ENCODE data around the gene FBXO41.
"Not testable (repeated sequence)": the region's sequence is repeated elsewhere in the genome, so short reads cannot be mapped to it uniquely, and the experiment has no call there.

Gene FBXO41

DNA sequence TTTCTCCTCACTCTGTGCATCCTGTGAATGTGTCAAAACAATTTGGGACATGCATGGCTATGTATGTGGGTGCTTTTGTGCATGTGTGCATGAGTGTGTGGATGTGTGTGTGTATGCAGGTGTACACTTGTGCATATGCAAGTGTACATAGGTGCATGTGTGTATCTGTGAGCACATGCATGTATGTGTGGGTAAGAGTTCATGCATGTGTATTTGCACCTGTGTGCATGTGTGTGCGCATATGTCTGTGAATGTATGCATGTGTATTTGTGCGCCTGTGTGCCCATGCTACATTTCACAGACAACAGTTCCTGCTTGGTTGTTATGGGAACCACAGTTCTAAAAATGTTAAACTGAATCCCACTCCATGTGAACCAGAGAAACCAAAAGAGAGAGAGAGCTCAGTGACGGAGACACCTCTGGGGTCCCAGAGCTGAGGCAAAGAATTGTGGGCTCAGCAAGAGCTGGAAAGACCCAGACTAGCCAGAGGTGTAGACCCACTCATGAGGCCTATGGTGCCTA, 1.9 kb upstream of the FBXO41 start:
- DNase-seq = no peak

DNA sequence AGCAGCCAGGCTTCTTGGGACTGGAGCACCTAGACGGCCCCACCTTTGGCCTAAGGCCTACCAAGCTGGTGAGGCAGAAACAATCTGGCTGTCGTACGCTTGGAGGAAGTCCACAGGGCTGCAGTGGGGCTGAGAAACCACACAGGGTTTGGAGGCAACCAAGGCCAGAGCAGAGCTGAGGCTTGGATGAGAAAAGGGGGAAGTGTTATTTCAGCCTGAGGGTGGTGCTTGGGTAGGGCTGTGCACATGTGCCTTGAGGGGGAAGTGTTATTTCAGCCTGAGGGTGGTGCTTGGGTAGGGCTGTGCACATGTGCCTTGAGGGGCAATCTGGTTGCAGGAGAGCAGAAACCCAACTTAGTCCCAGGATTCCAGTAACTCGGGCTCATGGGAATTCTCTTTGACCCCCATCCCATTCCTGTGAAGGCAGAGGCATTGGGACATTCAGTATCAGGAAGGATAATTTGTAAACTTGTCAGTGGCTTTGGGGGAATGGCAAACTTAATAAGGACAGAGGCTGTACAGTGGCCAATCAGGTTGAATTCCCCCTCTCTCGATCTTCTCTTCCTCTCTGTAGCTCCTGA, 971 bp upstream of the FBXO41 start:
- no peak for DNase-seq

DNA sequence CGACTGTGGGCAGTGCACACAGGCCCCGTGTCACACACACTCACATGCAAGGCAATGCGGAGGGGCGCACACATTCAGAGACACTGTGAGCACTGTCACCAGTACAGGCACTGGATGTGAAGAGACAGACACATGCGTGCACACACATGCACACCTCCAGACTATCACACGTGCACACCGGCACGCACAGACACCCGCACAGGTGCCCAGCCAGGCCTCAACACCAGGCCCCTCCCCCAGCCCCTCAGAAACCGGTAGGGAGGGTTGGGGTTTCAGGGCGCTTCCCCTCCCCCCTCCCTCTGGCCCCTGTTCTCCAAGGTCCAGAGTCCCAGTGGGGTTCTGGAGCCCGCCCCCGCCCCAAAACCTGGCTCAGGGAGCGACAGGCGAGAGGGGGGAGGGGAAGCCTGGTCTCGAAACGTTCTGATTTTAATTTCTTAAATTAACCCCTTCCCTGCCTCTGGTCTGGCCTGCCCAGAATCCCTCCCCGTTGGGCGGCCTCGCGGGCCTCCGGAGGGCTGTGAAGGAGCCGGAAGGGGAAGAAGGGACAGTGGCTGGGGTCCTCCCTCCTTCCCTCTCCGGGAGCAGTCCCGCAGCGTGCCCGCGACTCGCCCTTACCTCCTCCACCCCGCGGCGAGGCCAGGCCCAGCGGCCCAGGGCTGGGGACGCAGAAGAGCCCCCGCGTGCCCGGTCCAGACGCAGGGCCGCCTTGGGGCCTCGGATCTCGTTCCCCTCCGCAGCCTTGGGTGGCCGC, 558 bp downstream of the FBXO41 start:
- DNase-seq = no peak

DNA sequence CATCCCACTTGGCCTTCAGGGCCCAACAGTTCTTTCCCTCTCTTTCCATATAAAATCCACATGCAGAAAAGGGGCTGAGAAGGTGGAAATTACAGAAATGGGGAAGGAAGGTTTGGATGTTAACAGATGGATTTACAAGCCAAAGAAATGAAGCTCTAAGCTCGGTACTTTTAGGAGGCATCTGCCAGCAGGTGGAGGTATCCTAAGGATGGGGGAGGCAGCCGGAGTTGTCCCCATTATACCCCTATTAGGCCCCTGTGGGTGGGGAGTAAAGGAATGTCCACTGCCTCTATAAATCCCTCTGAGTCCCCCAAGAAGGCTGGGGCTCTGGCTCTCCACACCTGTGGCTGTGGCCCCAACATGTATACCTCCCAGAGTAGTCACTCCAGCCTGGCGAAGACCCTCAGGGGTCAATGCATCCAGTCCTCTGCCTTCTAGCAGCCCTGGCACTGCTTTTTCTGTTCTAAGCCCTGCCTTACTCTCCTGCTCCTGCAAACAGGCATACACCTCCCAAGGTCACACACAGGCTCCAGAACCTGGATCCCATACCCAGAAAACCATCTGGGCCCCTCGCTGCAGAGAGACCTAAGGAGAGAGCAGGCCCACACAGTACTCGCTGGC, 1.2 kb downstream of the FBXO41 start:
- DNase-seq = no peak

DNA sequence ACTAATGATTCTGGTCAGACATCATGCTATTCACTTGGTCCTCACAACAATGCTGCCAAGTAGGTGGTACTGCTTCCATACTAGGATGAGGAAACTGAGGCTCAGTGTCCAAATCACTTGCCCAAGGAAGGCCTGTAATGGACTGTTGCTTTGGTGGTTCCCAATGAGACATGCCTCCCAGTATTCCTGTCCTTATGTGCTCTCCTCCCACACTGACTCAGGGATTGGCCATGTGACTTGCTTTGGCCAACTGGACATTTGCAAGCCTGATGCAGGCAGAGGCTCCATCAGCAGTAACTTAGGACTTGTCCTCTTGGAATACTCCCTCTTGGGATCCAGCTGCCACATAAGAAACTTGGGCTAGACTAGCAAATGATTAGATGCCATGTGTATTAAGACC, 3.0 kb downstream of the FBXO41 start:
- no peak for DNase-seq

DNA sequence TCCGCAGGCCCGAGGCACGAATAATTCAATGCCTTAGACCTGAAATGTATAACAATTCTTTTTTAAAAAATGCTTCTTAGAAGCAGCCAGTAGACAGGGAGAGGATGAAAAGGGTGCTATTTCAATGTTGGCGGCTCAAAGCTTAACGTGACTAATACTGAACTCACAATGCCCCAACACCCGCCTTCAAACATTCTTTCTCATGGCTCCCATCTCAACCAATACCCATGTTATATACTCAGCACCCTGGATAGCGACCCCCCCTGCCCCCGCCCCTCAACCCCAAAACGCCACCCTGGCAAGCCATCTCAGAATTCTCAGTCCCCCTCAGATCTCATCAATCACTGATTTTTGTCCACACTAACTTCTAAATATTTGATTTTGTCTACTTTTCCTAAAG, 4.4 kb downstream of the FBXO41 start:
- no peak for DNase-seq

DNA sequence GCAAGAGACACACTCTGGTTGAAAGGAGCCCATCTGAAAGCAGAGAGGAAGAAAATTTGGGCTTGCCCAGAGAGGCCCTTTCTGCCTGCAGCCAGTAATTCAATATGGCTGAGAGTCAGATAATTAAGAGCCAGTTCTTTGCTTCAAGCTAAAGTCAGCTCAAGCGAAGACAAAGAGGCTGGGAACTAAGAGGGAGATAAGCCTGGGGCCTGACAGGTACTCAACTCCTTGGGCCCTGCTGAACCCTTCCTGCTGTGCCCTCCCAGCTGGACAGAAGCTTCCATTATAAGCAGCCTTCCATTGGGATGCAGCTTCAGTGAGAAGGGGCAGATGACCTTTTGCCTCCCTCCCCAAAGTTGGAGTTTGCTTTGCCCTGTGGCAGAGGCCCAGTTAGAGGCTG, 12.0 kb downstream of the FBXO41 start:
- no peak for DNase-seq

DNA sequence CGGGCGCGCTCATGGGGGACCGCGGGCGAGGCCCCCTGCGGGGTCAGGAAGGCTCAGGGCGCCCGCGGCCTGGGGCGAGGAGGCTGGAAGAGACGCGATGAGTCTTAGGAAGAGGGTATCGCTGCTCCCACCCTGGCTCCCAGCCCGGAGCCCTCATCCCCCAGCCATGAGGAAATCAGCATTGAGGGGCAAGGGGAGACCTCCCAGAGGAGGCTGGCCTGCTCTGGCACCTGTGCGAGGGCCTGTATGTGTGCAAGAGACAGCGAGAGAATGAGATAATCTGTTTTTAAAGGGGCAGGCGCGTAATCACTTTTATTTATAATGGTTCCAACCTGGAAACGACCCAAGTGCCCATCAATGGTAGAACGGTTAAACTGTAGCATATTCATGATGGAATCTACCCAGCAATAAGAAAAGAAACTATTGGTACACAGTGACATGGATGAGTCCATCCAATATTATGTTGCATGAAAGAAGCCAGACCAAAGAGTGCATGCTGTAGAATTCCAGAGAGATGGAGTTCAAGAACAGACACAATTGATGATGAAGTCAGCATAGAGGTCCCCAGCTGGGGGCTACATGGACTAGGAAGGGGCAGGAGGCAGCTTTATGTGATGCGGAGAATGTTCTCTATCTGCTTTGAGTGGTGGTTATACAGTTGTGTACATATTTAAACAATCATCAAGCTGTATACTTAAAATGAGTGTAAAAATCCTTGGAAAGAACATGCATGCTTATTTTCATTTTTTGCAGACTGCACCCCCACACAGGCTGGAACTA, 14.4 kb downstream of the FBXO41 start:
- peak; percentile 30 for DNase-seq

DNA sequence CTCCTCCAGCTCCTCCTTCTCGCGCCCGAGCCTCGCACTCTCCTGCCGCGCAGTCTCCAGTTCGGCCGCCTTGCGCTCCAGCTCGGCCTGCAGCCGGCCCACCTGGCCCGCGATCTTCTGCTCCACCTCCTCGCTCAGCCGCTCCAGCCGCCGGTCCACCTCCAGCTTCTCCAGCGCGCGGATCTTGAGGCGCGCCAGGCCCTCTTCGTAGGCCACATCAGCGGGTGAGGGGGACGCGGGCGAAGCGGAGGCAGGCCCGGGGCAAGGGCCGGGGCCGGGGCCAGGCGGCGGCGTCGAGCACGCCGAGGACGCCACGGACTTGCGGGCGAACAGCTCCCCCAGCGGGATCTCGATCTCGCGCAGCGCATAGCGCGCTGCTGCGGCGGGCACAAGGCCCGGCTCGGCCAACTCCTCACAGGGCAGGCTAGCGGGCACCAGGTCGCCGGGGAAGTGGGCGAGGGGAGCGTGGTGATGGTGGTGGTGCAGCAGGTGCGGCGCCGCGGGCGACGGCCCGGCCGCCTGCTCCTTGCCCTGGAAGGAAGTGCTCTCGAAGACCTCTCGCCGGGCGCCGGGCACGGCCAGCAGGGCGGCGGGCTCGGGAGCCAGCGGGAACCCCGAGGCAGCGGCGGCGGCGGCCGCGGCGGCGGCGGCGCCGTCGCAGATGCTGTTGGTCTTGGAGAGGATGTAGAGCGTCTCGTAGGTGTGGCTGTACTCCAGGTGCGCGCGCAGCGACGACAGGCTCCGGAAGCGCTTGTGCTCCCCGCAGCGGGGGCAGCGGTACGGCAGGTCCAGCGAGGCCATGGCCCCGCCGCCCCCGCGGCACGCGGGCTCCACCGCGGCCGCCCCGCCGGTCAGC, 15.2 kb downstream of the FBXO41 start:
- peak; percentile 85 for DNase-seq

DNA sequence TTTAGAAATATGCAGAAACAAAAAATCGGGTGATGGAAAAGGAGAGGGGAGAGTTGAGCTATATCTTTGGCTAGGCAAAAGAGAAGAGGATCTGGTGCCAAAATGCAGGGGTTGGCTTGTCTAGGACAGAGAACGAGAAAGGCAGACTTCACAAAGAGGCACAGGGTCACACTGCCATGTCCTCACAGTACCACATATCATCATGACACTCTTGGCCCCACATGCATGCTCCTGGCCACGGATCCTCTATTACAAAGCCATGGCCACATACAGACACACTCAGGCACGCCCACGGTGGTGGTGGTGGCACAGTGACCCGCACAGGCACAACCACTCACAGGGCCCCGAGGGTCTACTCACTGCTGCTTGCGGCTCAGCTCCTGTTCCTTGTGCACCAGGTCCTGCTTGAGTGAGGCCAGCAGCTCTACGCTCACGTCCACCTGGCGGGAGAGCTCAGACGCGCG, 15.9 kb downstream of the FBXO41 start:
- DNase-seq = no peak

DNA sequence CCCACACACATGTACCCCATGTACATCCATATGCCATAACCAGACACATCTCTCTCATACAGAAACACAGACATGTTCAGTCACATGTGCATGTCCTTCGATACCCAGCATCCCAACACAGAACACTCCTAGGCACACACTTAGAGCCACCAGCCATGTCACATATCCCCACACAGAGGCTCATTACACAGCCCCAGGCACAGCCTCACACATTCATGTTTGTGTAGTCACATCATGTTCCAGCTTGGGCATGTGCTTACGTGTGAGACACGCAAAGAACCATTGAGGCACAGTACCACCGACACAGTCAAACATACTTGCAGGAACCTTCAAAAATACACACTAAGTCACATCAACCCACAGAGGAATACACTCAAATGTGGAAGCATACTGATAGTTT, 17.3 kb downstream of the FBXO41 start:
- DNase-seq = no peak

DNA sequence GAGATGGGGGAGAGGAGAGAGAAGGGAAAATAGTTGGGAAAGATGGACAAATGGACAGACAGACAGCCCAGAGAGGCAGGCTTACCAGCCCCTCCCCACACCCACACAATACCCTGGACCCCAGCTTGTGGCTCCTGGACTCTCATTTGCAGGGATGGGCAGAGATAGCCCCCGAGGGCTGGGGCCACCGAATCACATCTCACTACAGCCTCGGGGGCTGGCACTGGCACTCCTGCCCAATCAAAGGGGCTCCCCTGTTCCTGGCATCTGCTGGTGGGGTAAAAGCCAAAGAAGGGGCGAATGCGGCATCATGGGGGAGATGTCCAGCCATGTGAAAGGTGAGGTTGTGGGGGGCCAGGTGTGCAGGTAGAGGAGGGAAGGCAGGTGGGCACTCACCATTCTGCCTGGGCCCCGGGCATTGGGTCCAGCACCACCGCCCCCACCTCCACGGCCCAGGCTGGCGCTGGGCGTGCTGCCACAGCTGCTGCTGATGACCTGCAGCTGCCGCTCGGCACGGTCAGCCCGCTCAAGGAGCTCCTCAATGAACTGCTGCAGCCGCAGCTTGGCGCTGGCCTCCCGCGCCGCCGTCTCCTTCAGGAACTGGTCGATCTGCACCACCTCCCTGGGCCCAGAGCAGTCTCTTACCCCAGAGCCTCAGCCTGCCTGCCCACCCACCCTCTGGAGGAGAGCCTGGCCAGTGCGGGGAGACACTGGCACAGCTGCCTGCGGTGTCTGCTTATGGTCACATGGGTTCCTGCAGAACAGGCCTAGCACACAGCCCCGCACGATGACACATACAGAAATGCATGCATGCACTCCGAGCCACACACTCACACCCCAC, 18.0 kb downstream of the FBXO41 start:
- no peak for DNase-seq

DNA sequence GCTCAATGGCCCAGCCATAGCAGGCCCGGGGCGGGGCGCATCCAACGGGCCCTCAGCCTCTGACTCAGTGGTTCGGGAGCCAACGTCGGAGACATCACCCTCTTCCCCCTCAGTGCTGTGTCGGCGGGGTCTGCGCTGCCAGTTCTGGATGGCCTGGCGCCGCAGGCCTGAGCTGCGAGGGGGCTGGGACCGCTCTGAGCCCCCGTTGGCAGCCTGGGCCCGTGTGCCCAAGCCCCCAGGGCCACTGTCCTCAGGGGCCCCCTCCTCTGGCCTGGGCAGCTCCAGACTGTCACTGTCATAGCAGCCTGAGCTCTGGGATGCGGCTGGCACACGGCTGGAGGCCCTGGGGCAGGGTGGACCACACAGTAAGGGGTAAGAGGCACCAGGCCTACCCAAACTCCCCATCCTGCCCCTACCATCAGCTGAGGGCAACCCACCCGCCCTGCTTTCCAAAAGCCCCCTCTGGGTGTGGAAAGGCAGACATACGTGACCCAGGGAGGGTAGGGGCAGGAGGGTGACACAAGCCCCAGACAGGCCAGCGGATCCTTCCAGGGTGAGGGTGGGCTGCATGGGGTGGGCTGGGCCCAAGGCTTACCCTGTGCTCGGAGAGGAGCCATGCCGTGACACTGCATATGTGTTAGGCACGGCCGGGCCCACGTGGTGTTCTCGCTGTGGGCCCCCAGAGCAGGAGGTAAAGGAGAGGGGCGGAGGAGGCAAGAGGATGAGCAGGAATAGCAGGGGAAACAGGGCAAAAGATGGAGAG, 18.8 kb downstream of the FBXO41 start:
- DNase-seq = no peak

DNA sequence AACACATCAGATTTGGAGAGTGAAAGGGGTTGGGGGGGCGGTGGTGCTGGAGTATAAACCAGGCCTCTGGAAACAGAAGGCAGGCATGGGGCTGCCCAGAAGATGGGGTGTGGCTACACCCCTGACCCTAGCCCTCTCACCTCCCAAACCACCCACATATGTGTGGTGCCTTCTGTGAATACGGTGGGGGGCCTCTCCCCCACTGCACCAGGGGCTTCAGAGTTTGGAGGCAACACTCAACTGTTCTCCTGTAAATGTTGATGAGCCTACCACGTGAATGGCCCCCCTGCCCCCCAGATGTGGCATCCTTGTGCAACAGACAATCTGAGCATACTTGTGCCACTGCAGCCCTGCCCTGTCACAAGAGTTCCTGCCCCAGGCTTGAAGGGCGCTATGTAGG, 19.5 kb downstream of the FBXO41 start:
- DNase-seq = no peak

DNA sequence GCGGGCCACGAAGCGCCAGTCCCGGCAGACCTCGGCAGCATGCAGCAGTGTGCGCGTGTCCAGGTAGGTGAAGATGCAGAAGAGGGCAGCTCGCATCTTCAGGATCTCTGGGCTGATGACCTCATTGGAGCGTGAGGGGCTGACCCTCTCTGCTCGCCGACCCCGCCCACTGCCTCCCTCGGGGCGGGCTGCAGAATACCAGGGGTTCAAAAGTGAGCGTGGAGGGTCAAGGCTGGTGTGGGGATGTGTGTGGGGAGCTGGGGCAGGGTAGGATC, 20.0 kb downstream of the FBXO41 start:
- no peak for DNase-seq

DNA sequence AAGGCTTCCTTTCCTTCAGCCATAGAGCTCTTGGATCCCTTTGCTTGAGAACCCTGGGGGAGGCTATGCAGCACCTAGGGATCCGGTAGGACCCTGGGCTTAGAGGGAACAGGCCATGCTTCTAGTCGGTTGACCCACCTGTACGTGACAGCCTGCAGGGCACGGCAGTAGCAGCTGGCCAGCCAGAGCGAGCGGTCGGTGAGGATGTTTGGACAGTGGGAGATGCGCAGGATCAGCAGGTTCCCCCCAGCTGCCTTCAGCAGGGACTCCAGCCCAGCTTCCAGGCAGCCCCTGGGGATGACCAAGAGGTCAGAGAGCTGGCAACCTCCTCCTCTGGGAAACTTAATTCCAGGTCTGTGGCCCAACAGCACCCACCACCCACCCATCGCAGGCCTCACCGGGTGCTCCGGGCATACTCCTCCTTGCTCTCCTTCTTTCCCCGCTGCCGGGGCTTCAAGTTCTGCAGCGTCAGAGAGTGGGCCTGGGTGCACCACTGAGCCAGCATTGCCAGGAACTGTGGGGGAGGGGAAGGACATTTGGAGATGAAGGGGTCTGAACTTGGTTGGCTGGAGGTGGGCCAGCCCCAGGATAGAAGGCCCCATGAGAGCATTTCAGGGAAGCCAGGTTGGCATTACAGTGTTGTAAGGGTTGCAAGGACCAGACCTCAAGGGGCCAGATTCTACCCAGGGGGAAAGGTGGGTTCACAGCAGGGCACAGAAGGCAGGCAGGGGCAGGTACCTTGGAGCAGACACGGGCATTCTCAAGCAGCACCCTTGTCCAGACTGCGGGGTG, 20.5 kb downstream of the FBXO41 start:
- DNase-seq = no peak

DNA sequence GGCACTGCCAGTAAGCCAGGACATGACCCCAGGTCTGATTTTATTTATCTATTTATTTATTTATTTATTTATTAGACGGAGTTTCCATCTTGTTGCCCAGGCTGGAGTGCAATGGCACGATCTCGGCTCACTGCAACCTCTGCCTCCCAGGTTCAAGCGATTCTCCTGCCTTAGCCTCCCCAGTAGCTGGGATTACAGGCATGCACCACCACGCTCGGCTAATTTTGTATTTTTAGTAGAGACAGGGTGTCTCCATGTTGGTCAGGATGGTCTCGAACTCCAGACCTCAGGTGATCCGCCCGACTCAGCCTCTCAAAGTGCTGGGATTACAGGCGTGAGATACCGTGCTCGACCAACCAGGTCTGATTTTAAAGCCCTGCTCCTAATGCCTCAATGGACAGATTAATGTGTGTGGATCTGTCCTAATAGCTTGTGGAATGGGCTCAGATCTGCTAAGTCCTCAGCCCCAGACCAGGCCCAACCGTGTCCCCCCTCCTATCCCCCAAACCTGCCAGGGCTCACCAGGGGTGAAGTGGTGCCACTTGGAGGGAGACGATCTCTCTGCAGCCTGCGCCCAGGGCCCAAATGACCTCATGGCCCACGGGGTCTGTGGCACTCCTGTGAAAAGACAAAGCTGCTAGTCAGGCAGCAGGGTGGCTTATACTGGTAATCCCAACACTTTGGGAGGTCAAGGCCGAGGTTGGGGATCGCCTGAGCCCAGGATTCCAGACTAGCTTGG, 21.4 kb downstream of the FBXO41 start:
- not testable (repeated sequence) for DNase-seq

DNA sequence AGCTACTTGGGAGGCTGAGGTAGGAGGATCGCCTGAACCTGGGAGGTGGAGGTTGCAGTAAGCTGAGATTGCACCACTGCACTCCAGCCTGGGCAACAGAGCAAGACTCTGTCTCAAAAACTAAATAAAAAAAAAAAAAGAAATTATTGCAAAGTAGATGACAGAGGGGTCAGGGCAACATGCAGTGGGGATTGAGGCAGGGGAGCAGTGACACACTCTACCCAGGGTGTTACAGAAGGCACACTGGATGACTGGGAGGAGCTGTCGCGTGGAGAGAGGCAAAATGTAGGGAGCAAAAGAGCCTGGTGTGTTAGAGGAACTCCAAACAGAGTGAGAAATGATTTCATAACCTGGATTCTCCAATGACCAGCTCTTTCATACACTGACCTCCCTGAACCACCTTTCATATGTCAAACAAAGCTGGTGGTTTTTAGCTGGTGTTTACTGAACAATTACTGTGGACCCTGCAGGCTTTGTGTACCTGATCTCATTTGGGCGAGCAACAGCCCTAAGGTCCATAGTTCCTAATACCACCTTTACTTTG, 22.1 kb downstream of the FBXO41 start:
- DNase-seq = no peak

All from NCI-H1105 treated with DMSO at 0.1 percent for 48 hours (cell line).